HEK293 (cell line): Measurements from ENCODE around the gene EXOC3.

Experiments
- KLF7 ChIP-seq: fragments of 450-650 bp; formaldehyde crosslinking; IDR thresholded peaks from 2 replicates; pipeline ENCODE4 v1.5.1; 2016; ENCODE audit warnings: missing biosample characterization, missing genetic modification characterization, borderline replicate concordance
- SETDB1 ChIP-seq: IDR thresholded peaks from one replicate; pipeline ENCODE4 v1.6.1; 2017; ENCODE audit warnings: mild to moderate bottlenecking, low read length, moderate library complexity, mixed read lengths; ENCODE audit not compliant: insufficient read length
- ZBTB8A ChIP-seq: fragments of 450-650 bp; formaldehyde crosslinking; IDR thresholded peaks from 2 replicates; pipeline ENCODE4 v1.5.1; 2016; ENCODE audit warnings: missing biosample characterization, missing genetic modification characterization
- ZNF140 ChIP-seq: fragments of 450-650 bp; formaldehyde crosslinking; IDR thresholded peaks from 2 replicates; pipeline ENCODE4 v1.5.1; 2016; ENCODE audit warnings: missing biosample characterization, missing genetic modification characterization
- ZNF146 ChIP-seq: fragments of 450-650 bp; formaldehyde crosslinking; IDR thresholded peaks from 2 replicates; pipeline ENCODE4 v1.5.1; 2016; ENCODE audit warnings: missing biosample characterization, missing genetic modification characterization
- ZNF221 ChIP-seq: fragments of 450-650 bp; formaldehyde crosslinking; IDR thresholded peaks from 2 replicates; pipeline ENCODE4 v1.5.1; 2017; ENCODE audit warnings: missing biosample characterization, missing genetic modification characterization, borderline replicate concordance
- ZNF223 ChIP-seq: fragments of 450-650 bp; formaldehyde crosslinking; IDR thresholded peaks from 2 replicates; pipeline ENCODE4 v1.5.1; 2016; ENCODE audit warnings: missing biosample characterization, missing genetic modification characterization
- ZNF274 ChIP-seq, 2 experiments: fragments of 200-500 bp in 1 of 2; fragments of 450-650 bp in 1 of 2; sonication (Bioruptor generic) in 1 of 2; formaldehyde crosslinking in 1 of 2; IDR thresholded peaks; 2 replicates each; pipeline versions ENCODE4 v1.5.1 to v1.6.1; 2014 to 2016; ENCODE audit warnings: borderline replicate concordance in 1 of 2, inconsistent platforms in 1 of 2, low read length in 1 of 2, missing biosample characterization in 1 of 2, missing genetic modification characterization in 1 of 2
- ZNF311 ChIP-seq: fragments of 450-650 bp; formaldehyde crosslinking; IDR thresholded peaks from 2 replicates; pipeline ENCODE4 v1.5.1; 2017; ENCODE audit warnings: missing biosample characterization, missing genetic modification characterization, borderline replicate concordance
- ZNF521 ChIP-seq: fragments of 450-650 bp; formaldehyde crosslinking; IDR thresholded peaks from 2 replicates; pipeline ENCODE4 v1.5.1; 2017; ENCODE audit warnings: missing biosample characterization, mild to moderate bottlenecking, missing genetic modification characterization
- ZNF621 ChIP-seq: fragments of 450-650 bp; formaldehyde crosslinking; IDR thresholded peaks from 2 replicates; pipeline ENCODE4 v1.5.1; 2017; ENCODE audit warnings: missing biosample characterization, missing genetic modification characterization
- ZNF747 ChIP-seq: fragments of 450-650 bp; formaldehyde crosslinking; IDR thresholded peaks from 2 replicates; pipeline ENCODE4 v1.5.1; 2016; ENCODE audit warnings: missing biosample characterization, missing genetic modification characterization
- ZNF768 ChIP-seq: fragments of 450-650 bp; formaldehyde crosslinking; IDR thresholded peaks from 2 replicates; pipeline ENCODE4 v1.5.1; 2018; ENCODE audit warnings: missing biosample characterization, mild to moderate bottlenecking, missing genetic modification characterization
- TF ChIP-seq, protein P1 (sequence below): fragments of 450-650 bp; IDR thresholded peaks from 2 replicates; pipeline ENCODE4 v1.5.1; 2018; ENCODE audit warnings: missing biosample characterization, missing genetic modification characterization
- TF ChIP-seq, protein P2 (sequence below): fragments of 450-650 bp; formaldehyde crosslinking; IDR thresholded peaks from 2 replicates; pipeline ENCODE4 v1.5.1; 2016; ENCODE audit warnings: missing biosample characterization, missing genetic modification characterization
- TF ChIP-seq, protein P3 (sequence below): fragments of 450-650 bp; formaldehyde crosslinking; IDR thresholded peaks from 2 replicates; pipeline ENCODE4 v1.5.1; 2016; ENCODE audit warnings: missing biosample characterization, missing genetic modification characterization
- TF ChIP-seq, protein P4 (sequence below): fragments of 450-650 bp; formaldehyde crosslinking; IDR thresholded peaks from 2 replicates; pipeline ENCODE4 v1.5.1; 2016; ENCODE audit warnings: missing biosample characterization, missing genetic modification characterization
- TF ChIP-seq, protein P5 (sequence below): fragments of 450-650 bp; formaldehyde crosslinking; IDR thresholded peaks from 2 replicates; pipeline ENCODE4 v1.5.1; 2017; ENCODE audit warnings: missing biosample characterization, missing genetic modification characterization
- TF ChIP-seq, protein P6 (sequence below): IDR thresholded peaks from 2 replicates; pipeline ENCODE4 v1.6.1; 2011; ENCODE audit warnings: mild to moderate bottlenecking, low read depth, low read length, borderline replicate concordance
- TF ChIP-seq, protein P7 (sequence below): fragments of 450-650 bp; formaldehyde crosslinking; IDR thresholded peaks from 2 replicates; pipeline ENCODE4 v1.5.1; 2017; ENCODE audit warnings: missing biosample characterization, missing genetic modification characterization
- TF ChIP-seq, protein P8 (sequence below): fragments of 450-650 bp; formaldehyde crosslinking; IDR thresholded peaks from 2 replicates; pipeline ENCODE4 v1.5.1; 2016; ENCODE audit warnings: missing biosample characterization, missing genetic modification characterization

Gene EXOC3

DNA sequence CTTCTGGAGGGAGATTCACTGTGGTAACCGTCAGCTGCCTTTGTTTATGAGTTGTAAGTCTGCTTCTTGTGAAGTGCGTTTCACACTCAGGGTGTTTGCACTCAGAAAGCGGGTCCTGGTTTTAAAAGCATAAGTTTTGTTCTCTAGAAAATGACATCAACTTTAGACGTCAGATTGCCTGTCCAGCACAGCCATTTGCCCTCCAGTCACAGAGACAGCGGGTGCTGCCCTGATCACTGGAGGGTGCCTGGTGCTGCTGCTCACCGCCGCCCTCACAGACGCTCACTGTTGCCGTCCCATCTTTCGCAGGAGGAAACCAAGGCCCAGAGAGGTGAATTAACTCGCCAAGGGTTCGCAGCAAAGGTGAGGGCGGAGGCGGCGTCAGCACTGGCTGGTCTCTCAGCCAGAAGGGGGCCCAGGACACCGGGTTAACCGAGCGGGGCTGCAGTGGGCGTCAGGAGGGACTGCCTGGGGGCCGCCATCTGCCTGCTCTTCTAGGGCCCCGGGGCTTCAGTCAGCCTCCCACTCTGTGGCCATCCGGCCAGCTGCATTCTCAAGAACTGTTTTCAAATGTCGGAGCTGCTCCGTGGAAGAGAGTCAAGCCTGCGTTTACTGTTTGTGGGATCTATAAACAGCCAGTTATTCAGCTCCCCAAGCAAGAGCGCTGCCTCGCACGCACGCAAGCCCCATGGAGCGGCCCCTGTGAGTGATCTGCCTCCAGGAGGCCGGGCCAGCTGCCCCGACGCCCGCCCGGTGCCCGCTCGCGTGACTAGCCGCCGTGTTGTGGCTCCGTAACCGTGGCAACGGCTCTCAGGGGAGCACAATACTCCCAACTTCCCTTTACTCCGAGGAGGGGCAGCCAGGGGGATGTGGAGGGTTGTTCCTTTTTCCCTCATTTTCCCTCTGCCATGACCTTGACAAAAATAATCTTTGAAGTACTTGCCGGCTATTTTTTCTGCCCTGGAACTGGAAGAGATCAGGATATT, 43.4 kb upstream of the EXOC3 start (continued):
- peak; percentile 35; the same call in 1 of the 2 replicates for TF ChIP-seq KLF7 (tag by site-specific recombination)
- no peak for TF ChIP-seq ZNF140 (tag by site-specific recombination)
- TF ChIP-seq, protein P1, sequence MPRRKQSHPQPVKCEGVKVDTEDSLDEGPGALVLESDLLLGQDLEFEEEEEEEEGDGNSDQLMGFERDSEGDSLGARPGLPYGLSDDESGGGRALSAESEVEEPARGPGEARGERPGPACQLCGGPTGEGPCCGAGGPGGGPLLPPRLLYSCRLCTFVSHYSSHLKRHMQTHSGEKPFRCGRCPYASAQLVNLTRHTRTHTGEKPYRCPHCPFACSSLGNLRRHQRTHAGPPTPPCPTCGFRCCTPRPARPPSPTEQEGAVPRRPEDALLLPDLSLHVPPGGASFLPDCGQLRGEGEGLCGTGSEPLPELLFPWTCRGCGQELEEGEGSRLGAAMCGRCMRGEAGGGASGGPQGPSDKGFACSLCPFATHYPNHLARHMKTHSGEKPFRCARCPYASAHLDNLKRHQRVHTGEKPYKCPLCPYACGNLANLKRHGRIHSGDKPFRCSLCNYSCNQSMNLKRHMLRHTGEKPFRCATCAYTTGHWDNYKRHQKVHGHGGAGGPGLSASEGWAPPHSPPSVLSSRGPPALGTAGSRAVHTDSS (tag by site-specific recombination): no peak
- TF ChIP-seq ZNF768 (tag by site-specific recombination): peak; percentile 65
- no peak for TF ChIP-seq ZNF311 (tag by site-specific recombination)
- TF ChIP-seq, protein P2, sequence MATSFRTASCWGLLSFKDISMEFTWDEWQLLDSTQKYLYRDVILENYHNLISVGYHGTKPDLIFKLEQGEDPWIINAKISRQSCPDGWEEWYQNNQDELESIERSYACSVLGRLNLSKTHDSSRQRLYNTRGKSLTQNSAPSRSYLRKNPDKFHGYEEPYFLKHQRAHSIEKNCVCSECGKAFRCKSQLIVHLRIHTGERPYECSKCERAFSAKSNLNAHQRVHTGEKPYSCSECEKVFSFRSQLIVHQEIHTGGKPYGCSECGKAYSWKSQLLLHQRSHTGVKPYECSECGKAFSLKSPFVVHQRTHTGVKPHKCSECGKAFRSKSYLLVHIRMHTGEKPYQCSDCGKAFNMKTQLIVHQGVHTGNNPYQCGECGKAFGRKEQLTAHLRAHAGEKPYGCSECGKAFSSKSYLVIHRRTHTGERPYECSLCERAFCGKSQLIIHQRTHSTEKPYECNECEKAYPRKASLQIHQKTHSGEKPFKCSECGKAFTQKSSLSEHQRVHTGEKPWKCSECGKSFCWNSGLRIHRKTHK (tag by site-specific recombination): no peak
- TF ChIP-seq, protein P3, sequence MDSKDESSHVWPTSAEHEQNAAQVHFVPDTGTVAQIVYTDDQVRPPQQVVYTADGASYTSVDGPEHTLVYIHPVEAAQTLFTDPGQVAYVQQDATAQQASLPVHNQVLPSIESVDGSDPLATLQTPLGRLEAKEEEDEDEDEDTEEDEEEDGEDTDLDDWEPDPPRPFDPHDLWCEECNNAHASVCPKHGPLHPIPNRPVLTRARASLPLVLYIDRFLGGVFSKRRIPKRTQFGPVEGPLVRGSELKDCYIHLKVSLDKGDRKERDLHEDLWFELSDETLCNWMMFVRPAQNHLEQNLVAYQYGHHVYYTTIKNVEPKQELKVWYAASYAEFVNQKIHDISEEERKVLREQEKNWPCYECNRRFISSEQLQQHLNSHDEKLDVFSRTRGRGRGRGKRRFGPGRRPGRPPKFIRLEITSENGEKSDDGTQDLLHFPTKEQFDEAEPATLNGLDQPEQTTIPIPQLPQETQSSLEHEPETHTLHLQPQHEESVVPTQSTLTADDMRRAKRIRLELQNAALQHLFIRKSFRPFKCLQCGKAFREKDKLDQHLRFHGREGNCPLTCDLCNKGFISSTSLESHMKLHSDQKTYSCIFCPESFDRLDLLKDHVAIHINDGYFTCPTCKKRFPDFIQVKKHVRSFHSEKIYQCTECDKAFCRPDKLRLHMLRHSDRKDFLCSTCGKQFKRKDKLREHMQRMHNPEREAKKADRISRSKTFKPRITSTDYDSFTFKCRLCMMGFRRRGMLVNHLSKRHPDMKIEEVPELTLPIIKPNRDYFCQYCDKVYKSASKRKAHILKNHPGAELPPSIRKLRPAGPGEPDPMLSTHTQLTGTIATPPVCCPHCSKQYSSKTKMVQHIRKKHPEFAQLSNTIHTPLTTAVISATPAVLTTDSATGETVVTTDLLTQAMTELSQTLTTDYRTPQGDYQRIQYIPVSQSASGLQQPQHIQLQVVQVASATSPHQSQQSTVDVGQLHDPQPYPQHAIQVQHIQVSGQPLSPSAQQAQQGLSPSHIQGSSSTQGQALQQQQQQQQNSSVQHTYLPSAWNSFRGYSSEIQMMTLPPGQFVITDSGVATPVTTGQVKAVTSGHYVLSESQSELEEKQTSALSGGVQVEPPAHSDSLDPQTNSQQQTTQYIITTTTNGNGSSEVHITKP (tag by site-specific recombination): peak; percentile 69
- TF ChIP-seq, protein P4, sequence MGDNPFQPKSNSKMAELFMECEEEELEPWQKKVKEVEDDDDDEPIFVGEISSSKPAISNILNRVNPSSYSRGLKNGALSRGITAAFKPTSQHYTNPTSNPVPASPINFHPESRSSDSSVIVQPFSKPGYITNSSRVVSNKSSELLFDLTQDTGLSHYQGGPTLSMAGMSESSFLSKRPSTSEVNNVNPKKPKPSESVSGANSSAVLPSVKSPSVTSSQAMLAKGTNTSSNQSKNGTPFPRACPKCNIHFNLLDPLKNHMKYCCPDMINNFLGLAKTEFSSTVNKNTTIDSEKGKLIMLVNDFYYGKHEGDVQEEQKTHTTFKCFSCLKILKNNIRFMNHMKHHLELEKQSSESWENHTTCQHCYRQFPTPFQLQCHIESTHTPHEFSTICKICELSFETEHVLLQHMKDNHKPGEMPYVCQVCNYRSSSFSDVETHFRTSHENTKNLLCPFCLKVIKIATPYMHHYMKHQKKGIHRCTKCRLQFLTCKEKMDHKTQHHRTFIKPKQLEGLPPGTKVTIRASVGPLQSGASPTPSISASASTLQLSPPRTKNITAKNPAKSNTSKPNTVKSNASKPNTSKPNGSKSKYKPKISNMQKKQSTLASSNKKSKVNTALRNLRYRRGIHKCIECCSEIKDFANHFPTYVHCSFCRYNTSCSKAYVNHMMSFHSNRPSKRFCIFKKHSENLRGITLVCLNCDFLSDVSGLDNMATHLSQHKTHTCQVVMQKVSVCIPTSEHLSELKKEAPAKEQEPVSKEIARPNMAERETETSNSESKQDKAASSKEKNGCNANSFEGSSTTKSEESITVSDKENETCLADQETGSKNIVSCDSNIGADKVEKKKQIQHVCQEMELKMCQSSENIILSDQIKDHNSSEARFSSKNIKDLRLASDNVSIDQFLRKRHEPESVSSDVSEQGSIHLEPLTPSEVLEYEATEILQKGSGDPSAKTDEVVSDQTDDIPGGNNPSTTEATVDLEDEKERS (tag by site-specific recombination): no peak
- no peak for TF ChIP-seq ZNF146 (tag by site-specific recombination)
- no peak for TF ChIP-seq ZNF621 (tag by site-specific recombination)
- peak; percentile 93 for TF ChIP-seq ZNF223 (tag by site-specific recombination)
- peak; percentile 100 for TF ChIP-seq ZBTB8A (tag by site-specific recombination)
- no peak for TF ChIP-seq ZNF521
- no peak for TF ChIP-seq ZNF747 (tag by site-specific recombination)
- TF ChIP-seq, protein P5, sequence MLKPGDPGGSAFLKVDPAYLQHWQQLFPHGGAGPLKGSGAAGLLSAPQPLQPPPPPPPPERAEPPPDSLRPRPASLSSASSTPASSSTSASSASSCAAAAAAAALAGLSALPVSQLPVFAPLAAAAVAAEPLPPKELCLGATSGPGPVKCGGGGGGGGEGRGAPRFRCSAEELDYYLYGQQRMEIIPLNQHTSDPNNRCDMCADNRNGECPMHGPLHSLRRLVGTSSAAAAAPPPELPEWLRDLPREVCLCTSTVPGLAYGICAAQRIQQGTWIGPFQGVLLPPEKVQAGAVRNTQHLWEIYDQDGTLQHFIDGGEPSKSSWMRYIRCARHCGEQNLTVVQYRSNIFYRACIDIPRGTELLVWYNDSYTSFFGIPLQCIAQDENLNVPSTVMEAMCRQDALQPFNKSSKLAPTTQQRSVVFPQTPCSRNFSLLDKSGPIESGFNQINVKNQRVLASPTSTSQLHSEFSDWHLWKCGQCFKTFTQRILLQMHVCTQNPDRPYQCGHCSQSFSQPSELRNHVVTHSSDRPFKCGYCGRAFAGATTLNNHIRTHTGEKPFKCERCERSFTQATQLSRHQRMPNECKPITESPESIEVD (tag by site-specific recombination): peak; percentile 58; the same call in 1 of the 2 replicates
- TF ChIP-seq ZNF221 (tag by site-specific recombination): no peak
- TF ChIP-seq, protein P6, sequence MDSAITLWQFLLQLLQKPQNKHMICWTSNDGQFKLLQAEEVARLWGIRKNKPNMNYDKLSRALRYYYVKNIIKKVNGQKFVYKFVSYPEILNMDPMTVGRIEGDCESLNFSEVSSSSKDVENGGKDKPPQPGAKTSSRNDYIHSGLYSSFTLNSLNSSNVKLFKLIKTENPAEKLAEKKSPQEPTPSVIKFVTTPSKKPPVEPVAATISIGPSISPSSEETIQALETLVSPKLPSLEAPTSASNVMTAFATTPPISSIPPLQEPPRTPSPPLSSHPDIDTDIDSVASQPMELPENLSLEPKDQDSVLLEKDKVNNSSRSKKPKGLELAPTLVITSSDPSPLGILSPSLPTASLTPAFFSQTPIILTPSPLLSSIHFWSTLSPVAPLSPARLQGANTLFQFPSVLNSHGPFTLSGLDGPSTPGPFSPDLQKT: no peak
- TF ChIP-seq, protein P7, sequence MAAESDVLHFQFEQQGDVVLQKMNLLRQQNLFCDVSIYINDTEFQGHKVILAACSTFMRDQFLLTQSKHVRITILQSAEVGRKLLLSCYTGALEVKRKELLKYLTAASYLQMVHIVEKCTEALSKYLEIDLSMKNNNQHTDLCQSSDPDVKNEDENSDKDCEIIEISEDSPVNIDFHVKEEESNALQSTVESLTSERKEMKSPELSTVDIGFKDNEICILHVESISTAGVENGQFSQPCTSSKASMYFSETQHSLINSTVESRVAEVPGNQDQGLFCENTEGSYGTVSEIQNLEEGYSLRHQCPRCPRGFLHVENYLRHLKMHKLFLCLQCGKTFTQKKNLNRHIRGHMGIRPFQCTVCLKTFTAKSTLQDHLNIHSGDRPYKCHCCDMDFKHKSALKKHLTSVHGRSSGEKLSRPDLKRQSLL: 0 out of 2 replicates have a peak, but pooled peaks have one; percentile 25
- TF ChIP-seq SETDB1: no peak
- no peak for TF ChIP-seq ZNF274 (IDR thresholded peaks at IDR 0.05; ENCODE audit: low read length)
- no peak for TF ChIP-seq ZNF274 (tag by site-specific recombination; IDR thresholded peaks at IDR 0.05; ENCODE audit: borderline replicate concordance)
- TF ChIP-seq, protein P8, sequence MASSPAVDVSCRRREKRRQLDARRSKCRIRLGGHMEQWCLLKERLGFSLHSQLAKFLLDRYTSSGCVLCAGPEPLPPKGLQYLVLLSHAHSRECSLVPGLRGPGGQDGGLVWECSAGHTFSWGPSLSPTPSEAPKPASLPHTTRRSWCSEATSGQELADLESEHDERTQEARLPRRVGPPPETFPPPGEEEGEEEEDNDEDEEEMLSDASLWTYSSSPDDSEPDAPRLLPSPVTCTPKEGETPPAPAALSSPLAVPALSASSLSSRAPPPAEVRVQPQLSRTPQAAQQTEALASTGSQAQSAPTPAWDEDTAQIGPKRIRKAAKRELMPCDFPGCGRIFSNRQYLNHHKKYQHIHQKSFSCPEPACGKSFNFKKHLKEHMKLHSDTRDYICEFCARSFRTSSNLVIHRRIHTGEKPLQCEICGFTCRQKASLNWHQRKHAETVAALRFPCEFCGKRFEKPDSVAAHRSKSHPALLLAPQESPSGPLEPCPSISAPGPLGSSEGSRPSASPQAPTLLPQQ (tag by site-specific recombination): no peak; the same call in 1 of the 2 replicates
